GM12891 (cell line): ENCODE measurements around the gene TRIP4.

Experiments used
- DNase-seq: peaks from one replicate; pipeline ENCODE4 v3.0.0; 2011; ENCODE audit warnings: low spot score; ENCODE audit not compliant: insufficient read length
- FAIRE-seq: peaks from 2 replicates; lab custom pipeline; 2011; peaks lifted over from hg19 to GRCh38; lab: Jason Lieb, UNC
- PAX5 ChIP-seq: IDR thresholded peaks from 2 replicates; pipeline ENCODE4 v1.6.1; 2011; ENCODE audit warnings: low read length, moderate library complexity, mild to moderate bottlenecking; ENCODE audit not compliant: insufficient read depth, severe bottlenecking
- POLR2A ChIP-seq: IDR thresholded peaks from 2 replicates; pipeline ENCODE4 v1.6.1; 2011; ENCODE audit warnings: low read depth, low read length, control low read depth
- POLR2AphosphoS5 ChIP-seq: IDR thresholded peaks from 2 replicates; pipeline ENCODE4 v1.6.1; 2011; ENCODE audit warnings: low read depth, low read length, control low read depth
- POU2F2 ChIP-seq: IDR thresholded peaks from 2 replicates; pipeline ENCODE4 v1.6.1; 2011; ENCODE audit warnings: low read depth, mild to moderate bottlenecking, control low read depth, low read length, moderate library complexity
- SPI1 ChIP-seq: IDR thresholded peaks from 2 replicates; pipeline ENCODE4 v1.6.1; 2011; ENCODE audit warnings: low read depth, low read length, control low read depth
- TAF1 ChIP-seq: IDR thresholded peaks from 2 replicates; pipeline ENCODE4 v1.6.1; 2011; ENCODE audit warnings: low read depth, low read length, control low read depth

The TRIP4 gene

DNA sequence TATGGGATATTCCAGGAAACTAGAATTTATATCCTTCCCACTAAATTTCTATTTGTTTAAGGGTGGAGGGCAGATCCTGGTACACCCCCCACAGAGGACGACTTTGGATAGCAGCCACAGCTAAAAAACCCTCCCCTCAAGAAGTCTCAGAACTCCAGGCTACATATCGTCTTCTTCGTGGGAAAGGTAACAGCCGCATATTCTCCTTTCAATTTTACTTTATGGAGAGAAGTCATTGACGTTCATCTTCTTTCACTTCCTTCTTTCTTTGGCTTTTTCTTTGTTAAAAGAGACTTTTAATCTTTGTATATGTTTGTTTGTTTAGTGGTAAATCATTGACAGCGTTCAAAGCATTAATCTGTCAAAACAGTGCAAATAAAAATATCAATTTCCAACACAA is 36.3 kb downstream of the TRIP4 start:
- FAIRE-seq: no peak
- TF ChIP-seq TAF1 (no peak), POLR2AphosphoS5 (no peak), SPI1 (peak; percentile 90), PAX5 (no peak), POU2F2 (no peak)
- no peak for DNase-seq

GRCh38 chr15:64425221-64425620 is 37.6 kb downstream of the TRIP4 start:
- DNase-seq (no peak), FAIRE-seq (no peak)
- no peak for TF ChIP-seq TAF1
- no peak for TF ChIP-seq POLR2A
- no peak for TF ChIP-seq POLR2AphosphoS5
- no peak for TF ChIP-seq SPI1
- TF ChIP-seq POU2F2: no peak
- no peak for TF ChIP-seq PAX5

GRCh38 chr15:64426845-64427465 is 39.3 kb downstream of the TRIP4 start:
- no peak for TF ChIP-seq SPI1
- TF ChIP-seq TAF1: no peak
- no peak for TF ChIP-seq POLR2AphosphoS5
- TF ChIP-seq PAX5: no peak
- no peak for TF ChIP-seq POU2F2
- no peak for TF ChIP-seq POLR2A
- no peak for DNase-seq
- FAIRE-seq: no peak

GRCh38 chr15:64429448-64429847 is 41.8 kb downstream of the TRIP4 start:
- FAIRE-seq (no peak), DNase-seq (no peak)
- TF ChIP-seq POU2F2 (no peak), PAX5 (no peak), SPI1 (no peak), TAF1 (no peak), POLR2AphosphoS5 (no peak), POLR2A (no peak)

- FAIRE-seq: no peak
- DNase-seq: no peak
- TF ChIP-seq POLR2A: no peak
- TF ChIP-seq TAF1: no peak
- no peak for TF ChIP-seq PAX5
- TF ChIP-seq POLR2AphosphoS5: no peak
- no peak for TF ChIP-seq SPI1
- TF ChIP-seq POU2F2: no peak
Measured at GRCh38 chr15:64430000-64430735, 42.5 kb downstream of the TRIP4 start.

DNA sequence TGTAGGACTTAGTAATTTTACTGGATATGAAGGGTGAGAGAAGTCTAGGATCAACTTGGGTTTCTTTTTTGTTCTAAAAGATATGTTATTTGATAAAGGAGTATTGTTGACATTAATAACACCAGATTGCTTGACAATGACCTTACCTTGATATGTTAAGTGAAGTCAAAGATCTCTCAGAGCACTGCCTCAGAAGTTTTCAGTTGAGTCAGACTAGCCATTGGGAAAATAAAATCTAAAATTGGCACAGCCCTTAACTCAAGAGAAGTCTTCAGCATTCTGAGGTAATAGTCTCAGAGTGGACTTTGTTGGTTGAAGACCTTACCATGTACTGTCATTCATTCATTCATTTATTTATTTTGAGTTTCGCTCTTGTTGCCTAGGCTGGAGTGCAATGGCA is 50.3 kb downstream of the TRIP4 start:
- TF ChIP-seq SPI1: no peak
- TF ChIP-seq POLR2AphosphoS5: no peak
- TF ChIP-seq POU2F2: no peak
- no peak for TF ChIP-seq TAF1
- TF ChIP-seq POLR2A: no peak
- no peak for TF ChIP-seq PAX5
- FAIRE-seq (no peak), DNase-seq (no peak)

- FAIRE-seq (no peak), DNase-seq (no peak)
- TF ChIP-seq PAX5 (no peak), SPI1 (no peak), TAF1 (no peak), POLR2AphosphoS5 (no peak), POLR2A (no peak), POU2F2 (no peak)
Measured at GRCh38 chr15:64438653-64439447, 51.2 kb downstream of the TRIP4 start.

DNA sequence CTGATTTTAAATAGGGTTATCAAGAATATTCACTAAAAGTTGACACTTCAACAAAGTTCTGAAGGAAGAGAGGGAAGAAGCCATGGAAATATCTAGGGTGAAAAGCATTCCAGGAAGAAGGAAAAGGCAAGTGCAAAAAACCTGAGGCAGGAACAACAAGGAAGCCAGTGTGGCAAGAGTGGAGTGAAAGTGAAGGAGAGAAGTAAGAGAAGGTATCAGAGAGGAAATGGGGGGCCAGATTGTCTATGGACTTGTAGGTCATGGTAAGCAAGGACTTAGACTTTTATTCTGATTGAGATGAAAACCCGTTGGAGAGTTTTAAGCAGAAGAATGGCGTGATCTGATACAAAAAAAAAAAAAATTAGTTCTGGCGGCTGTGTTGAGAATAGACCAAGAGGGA is 54.2 kb downstream of the TRIP4 start:
- no peak for DNase-seq
- no peak for FAIRE-seq
- TF ChIP-seq SPI1: no peak

GRCh38 chr15:64443016-64443415 is 55.4 kb downstream of the TRIP4 start:
- DNase-seq (no peak), FAIRE-seq (no peak)
- no peak for TF ChIP-seq SPI1
- no peak for TF ChIP-seq PAX5
- TF ChIP-seq POLR2A: no peak
- no peak for TF ChIP-seq POLR2AphosphoS5
